GM19397 (cell line): ENCODE data around the gene RFPL1.
"Not testable (repeated sequence)": the region's sequence is repeated elsewhere in the genome, so short reads cannot be mapped to it uniquely, and the experiment has no call there.

Source experiments
- ATAC-seq: cut with Tn5 transposase; IDR thresholded peaks from one replicate; pipeline ENCODE4 v1.9.1; 2021; ENCODE audit warnings: mild to moderate bottlenecking, moderate library complexity; ENCODE audit not compliant: unreplicated experiment

The RFPL1 gene

DNA sequence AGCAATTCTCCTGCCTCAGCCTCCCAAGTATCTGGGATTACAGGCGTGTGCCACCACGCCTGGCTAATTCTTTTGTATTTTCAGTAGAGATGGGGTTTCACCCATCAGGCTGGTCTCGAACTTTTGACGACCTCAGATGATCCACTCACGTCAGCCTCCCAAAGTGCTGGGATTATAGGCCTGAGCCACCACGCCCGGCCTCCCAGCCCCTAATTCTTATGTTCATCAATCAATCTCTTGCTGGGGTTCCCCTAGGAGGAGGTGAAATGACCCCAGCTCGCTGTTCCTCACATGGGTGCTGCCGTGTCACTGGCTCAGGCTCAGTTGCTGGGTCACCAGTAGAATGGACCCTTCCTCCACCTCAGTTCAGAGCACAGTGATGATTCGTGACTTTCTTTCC is at the start of gene RFPL1:
Gene RFPL1, plus strand, starts transcription at position 301 of the 400 bp plus-strand sequence.
- ATAC-seq, result not testable (repeated sequence)

- peak; percentile 6 for ATAC-seq
Observed at GRCh38 chr22:29388759-29389090, 49.7 kb upstream of the RFPL1 start.

GRCh38 chr22:29390270-29390669 is 48.1 kb upstream of the RFPL1 start:
- no peak for ATAC-seq

DNA sequence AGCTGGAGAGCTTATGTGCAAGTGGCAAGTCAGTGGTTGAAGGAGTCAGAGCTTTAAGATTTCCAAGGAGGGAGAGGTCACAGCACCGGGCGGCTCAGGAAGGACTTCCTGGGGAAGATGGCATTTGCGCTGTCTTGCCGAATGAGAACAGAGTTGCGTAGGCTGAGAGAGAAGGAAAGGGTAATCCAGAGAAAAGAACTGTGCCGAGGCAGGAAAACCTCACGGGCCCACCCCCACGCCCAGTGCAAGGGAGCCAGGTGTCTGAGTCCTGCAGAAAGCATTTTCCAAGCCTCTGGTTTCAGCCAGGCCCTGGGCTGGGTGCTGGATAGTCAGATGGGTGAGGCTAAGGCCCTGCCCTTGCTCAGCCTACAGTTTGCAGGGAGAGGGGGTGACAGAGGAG is 46.8 kb upstream of the RFPL1 start:
- ATAC-seq, result no peak

GRCh38 chr22:29393019-29393608 is 45.3 kb upstream of the RFPL1 start:
- ATAC-seq, result no peak

GRCh38 chr22:29394931-29395581 is 43.3 kb upstream of the RFPL1 start:
- no peak for ATAC-seq

DNA sequence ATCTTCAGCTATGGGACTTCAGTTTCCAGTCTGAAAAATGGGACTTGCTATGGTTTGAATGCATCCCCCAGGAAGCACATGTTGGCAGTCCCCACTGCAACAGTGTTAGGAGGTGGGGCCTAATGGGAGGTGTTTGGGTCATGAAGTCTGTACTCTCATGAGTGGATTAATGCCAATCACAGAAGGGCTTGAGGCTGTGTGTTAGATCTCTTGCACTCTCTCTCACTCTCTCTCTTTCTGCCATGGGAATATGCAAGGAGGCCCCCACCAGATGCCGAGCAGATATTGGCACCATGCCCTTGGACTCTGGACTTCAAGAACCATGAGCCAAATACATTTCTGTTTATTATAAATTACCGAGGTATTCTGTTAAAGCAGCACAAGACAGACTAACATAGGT is 42.3 kb upstream of the RFPL1 start:
- no peak for ATAC-seq

DNA sequence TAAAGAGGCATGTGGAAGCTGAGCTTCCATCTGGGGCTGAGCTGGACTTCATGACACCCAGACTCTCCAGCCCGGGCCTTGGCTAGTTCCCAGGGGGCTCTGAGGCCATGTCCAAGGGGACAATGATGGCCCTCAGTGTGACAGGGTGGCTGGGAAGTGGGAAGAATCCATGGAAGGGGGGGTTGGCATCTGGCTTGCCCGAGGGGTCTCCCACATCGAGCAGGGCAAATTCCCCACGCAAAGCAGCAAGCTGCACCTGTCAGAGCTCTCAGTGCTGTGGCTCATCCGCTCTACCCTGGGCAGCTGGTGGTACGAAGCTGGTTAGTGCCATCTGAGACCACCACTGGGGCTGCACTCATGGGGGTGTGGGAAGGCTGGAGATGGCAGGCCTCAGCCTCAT is 40.6 kb upstream of the RFPL1 start:
- ATAC-seq, result no peak

GRCh38 chr22:29400576-29400975 is 37.8 kb upstream of the RFPL1 start:
- ATAC-seq, result no peak

DNA sequence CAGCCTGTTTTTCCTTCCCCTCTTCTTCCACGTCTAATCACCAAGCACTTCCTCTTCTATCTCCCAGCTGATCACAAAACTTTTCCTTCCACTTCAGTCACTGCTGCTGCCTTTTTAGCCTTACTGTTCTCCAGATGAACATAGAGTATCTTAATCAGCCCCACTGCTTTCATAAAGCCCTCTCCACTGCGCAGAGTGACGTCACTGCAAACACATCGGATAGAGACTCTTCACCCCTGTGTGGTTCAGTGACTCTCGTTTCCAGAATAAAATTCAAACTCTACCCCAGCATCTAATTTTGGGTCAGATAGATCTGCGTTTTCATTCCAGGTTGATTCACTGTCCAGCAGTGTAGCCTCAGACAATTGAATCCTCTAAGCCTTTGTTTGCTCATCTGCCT is 36.8 kb upstream of the RFPL1 start:
- not testable (repeated sequence) for ATAC-seq

DNA sequence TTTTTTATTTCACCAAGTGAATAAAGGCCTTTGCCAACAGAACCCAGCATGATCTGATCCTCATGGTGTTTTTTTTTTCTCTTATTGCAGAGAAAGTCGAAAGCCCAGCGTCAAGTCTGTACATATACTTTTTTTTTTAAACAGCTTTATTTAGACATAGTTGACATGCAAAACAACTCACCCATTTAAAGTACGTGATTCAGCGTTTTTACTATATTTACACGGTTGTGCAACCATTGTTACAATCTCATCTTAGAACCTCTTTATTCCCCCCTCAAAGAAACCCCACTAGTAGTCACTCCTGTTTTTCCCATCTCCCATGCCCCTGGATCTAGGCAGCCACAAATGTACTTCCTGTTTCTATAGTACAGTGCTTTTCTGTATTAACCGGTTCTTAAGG is 29.4 kb upstream of the RFPL1 start:
- ATAC-seq, result no peak

DNA sequence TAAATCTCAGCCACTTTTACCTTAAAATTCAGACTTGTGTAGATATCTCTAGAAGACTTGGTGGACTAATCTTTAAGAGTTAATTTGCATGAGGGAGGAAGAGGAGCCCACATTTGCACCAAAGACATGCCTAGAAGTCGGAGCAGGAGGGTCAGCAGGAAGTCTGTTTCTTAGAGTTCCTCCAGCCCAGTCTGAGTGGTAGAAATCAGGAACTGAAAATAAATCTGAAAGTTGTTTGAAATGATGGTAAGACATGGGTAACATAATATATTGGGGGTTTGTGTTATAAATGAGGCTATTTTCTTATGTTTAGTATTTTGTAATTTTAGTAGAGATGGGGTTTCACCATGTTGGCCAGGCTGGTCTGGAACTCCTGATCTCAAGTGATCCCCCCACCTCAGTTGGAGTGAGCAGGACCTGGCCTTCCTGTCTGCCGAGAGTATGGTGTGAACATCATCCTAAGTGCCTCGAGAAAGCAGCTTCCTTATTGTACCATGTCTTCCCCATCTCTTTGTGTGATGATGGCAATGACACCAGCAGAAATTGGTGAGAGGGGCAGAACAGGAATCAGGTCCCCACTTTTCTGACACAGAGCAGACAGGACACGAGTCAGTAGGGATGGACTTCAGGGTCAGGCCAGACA is 26.7 kb upstream of the RFPL1 start:
- ATAC-seq, result peak; percentile 48

GRCh38 chr22:29412772-29413171 is 25.6 kb upstream of the RFPL1 start:
- ATAC-seq, result not testable (repeated sequence)

DNA sequence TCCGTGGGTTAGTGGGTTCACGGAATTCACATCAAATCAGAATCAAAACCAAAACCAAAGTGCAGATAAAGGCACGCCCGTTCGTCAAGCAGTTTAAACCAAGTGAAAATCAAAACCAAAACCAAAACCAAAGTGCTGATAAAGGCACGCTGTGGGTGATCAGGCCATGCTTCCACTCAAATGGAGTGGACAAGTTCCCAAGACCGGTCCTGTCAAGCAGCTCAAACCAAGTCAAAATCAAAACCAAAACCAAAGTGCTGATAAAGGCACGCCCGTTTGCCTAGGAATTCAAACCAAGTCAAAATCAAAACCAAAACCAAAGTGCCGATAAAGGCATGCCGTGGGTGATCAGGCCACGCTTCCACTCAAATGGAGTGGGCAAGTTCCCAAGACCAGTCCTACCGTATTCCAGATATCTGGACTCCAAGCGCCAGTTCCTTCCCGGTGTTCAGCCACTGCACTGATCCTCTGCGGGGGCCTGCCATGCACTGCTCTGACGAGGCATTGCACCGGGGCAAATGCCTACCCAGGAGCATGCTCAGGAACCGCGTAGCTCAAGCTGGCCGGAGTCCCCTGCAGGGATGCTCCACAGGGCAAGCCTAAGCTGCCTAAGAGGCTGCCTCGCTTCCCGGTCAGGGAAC is 23.3 kb upstream of the RFPL1 start:
- ATAC-seq, result not testable (repeated sequence)

DNA sequence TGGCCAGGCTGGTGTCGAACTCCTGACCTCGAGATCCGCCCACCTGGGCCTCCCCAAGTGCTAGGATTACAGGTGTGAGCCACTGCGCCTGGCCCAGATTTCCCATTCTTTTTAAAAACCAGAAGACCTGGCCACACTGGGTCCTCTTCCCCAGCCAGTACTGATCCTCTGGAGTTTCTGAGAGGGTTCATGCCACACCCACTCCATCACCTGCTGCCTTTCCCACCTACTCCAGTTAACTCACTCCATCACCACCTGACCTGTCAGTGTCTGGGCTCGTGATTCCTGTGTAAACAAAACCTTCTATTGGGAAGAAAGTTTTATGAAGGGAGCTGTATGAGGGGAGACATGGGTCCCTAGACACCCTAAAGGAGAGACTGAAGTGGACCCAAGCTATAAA is 19.7 kb upstream of the RFPL1 start:
- ATAC-seq, result not testable (repeated sequence)

DNA sequence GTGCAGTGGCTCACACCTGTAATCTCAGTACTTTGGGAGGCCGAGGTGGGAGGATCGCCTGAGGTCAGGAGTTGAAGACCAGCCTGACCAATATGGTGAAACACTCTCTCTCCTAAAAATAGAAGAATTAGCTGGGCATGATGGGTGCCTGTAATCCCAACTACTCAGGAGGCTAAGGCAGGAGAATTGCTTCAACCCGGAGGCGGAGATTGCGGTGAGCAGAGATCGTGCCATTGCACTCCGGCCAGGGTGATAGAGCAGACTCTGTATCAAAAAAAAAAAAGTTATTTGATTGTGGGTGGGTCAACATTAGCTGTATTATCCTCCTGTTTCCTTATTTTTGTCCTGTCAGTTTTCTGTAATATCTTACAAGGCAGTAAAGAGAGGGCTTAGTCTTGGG is 11.9 kb upstream of the RFPL1 start:
- no peak for ATAC-seq

DNA sequence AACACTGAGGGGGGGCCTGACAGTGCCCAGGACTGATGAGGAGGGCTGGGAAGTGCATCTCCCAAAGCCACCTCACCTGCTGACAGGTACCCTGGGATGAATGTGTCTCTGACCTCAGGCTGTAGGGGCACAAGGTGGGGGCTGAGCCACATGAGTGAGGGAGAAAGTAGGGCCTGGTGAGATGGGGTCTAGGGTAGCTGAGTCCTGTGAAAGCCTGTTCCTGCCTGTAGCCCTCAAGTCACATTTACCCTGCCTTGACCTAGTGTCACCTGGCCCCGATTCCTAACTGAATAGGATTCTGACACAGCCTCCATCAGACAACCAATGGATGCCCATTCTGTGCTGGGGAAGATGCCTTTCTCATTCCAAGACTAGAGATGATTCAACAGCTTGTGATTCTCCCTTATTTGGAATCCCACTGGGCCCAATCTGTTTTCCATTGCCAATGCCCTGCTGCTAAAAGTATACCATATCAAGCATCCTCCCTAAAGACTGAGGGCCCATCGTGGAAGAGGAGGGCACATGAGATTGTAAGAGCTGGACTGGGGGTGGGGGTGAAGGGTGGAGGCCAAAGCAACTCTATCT is 11.1 kb upstream of the RFPL1 start:
- no peak for ATAC-seq

- ATAC-seq, result no peak
Observed at GRCh38 chr22:29431986-29432385, 6.4 kb upstream of the RFPL1 start.

DNA sequence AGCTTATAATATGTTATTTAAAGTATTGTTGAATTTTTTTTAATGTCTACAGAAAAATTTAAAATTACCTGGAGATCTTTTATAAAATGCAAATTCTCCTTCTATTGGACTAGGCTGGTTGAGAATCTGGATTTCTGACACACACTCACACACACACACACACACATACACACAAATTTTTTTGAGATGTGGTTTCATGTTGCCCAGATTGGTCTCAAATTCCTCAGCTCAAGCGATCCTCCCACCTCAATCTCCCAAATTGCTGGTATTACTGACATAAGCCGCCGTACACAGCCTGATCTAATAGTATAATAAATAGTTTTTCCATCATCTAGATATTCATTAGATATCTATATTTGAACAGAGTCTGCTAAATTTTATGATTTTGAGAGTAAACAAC is 4.5 kb upstream of the RFPL1 start:
- ATAC-seq, result no peak

DNA sequence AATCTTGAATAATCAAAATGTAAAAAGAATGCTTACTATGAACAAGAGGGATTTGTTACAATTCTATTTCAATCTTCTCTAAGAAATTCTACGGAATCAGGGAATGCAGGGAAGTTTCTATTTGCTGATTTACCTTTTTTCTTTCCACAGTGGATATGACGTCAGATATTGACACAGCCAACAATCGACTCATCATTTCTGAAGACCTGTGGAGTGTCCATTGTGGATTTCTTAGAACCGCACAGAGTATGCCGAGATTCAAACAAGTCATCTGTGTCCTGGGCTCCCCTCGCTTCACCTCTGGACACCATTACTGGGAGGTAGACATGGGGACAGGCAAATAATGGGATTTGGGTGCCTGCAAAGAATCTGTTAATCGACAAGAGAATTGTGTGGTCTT is 4.1 kb upstream of the RFPL1 start:
- ATAC-seq, result no peak

DNA sequence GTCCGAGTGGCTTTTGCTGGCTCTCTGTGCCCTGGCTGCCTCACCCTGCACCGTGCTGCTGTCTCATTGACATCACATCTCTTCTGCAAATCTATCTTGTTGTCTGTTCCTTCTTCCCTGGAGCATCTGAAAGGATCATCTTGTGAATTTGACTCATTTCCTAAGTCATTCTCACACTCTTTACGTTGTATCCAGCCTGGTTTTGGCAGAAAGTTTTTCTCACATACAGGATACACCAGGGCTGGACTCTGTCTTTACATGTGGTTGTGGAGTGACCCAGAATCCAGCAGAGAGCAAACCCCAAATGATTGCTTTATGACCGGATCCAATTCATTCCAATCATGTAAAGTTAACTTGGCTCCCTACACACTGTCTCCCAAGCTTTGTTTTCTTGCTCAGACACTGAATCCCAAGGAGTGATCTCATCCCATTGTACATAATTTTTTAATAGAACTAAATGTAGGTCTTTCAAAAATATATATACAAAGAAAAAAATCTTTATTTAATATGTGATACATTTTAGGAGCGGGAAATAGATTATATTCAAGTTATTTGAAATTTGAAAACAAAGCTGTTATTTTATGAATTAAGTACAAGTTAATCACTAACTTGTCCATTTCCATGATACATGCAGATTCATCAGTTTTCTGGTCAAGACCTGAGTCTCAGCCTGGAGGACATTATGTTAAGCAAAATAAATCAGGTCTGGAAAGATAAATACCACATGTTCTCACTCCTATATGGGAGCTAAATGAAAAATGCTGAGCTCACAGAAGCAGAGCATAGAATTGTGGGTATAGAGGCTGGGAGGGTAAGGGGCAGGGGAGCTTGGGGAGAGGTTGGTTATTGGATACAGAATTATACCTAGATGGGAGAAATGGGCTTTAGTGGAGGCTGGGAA is 2.9 kb upstream of the RFPL1 start:
- no peak for ATAC-seq
